ENCODE measurements around the gene ACP7. TPM values are rescaled to one million over a fixed set of nuclear protein-coding genes. Genes with fewer than 3 reads are reported as not detected.

Gene ACP7
- total and polyA plus RNA-seq, 10 of the 15 experiments (the other 5 are each of a cell fraction or from before 2014, with no cell fraction given): not detected

GRCh38 chr19:39053276-39054090, 30.7 kb upstream of the ACP7 start:
- Histone ChIP-seq H3K9ac (ENCODE audit: control insufficient read depth, insufficient read depth, low read length) (no peak overlapping the region), H3K79me2 (ENCODE audit: control insufficient read depth, insufficient read depth, low read length) (no peaks in the 10 kb centered on the region), H3K4me2 (ENCODE audit: control insufficient read depth, insufficient read depth) (no peak overlapping the region), H4K20me1 (ENCODE audit: control insufficient read depth, insufficient read depth) (no peaks in the 10 kb centered on the region), H3K4me1 (ENCODE audit: control insufficient read depth, insufficient read depth, low read length) (no peaks in the 10 kb centered on the region), H3K9me3 (replicated peaks; ENCODE audit: control insufficient read depth, insufficient read depth, low read length) (no peaks in the 10 kb centered on the region; the same call in 2 of the 3 replicates), H2AFZ (ENCODE audit: control insufficient read depth, low read depth, low read length) (no peak overlapping the region), H3K4me3 (no peak overlapping the region), H3K27me3 (replicated peaks in 1 of 2; ENCODE audit: control insufficient read depth in 2 of 2, insufficient read depth in 2 of 2, low read length in 1 of 2) (no peaks in the 10 kb centered on the region; a peak in 1 of 4 replicates), H3K27ac (ENCODE audit: control insufficient read depth, insufficient read depth) (no peak overlapping the region), H3K36me3 (ENCODE audit: control insufficient read depth in 2 of 2, insufficient read depth in 2 of 2, low read length in 1 of 2) (no peaks in the 10 kb centered on the region)
- ATAC-seq: no peak; the same call in 2 of the 3 replicates
- BruUV-seq (replicated peaks): no TSS peak
- ChIA-PET POLR2A (no interaction called here), RAD21 (ENCODE audit: unreplicated experiment) (no interaction called here), CTCF (interaction anchor here (0.6 kb wide), 1 partner anchor 65 kb away, joined by 5 read pairs; no protein-coding TSS in a partner anchor), SMC1A (ENCODE audit: uncharacterized antibody, unreplicated experiment) (interaction anchor here (0.6 to 0.7 kb wide), 2 partner anchors 39 to 88 kb away, joined by 3 read pairs; no protein-coding TSS in a partner anchor)
- no peak for DNase-seq (ENCODE audit: low read depth, low spot score)
- in situ Hi-C loops (cut with MboI): no loop called here
- intact Hi-C loops (cut with micrococcal nuclease; ENCODE audit: unreplicated experiment): no loop called here
- 21% methylated on average over 16 of the region's 18 CpGs for WGBS (ENCODE audit: insufficient coverage, insufficient replicate concordance, low lambda C conversion rate, missing lambda C conversion rate)
- FAIRE-seq: no peak
- TF ChIP-seq USF1 (IDR thresholded peaks at IDR 0.05; ENCODE audit: borderline replicate concordance, extremely low read length, insufficient read depth, low read depth, low read length): no peak
- TF ChIP-seq NR2C1 (IDR thresholded peaks at IDR 0.05): no peak
- TF ChIP-seq ZBTB40 (IDR thresholded peaks at IDR 0.05; ENCODE audit: borderline replicate concordance): no peak
- TF ChIP-seq ESRRA (IDR thresholded peaks at IDR 0.05; ENCODE audit: low read length): no peak
- no peak for TF ChIP-seq ETV6 (conservative IDR thresholded peaks at IDR 0.05 in 1 of 2, IDR thresholded peaks at IDR 0.05 in 1 of 2; ENCODE audit: borderline replicate concordance in 1 of 2, low read depth in 1 of 2)
- TF ChIP-seq JUND (IDR thresholded peaks at IDR 0.05; ENCODE audit: low read depth, low read length): no peak
- no peak for TF ChIP-seq CREB1 (IDR thresholded peaks at IDR 0.05; ENCODE audit: low read depth)
- TF ChIP-seq, protein P1, sequence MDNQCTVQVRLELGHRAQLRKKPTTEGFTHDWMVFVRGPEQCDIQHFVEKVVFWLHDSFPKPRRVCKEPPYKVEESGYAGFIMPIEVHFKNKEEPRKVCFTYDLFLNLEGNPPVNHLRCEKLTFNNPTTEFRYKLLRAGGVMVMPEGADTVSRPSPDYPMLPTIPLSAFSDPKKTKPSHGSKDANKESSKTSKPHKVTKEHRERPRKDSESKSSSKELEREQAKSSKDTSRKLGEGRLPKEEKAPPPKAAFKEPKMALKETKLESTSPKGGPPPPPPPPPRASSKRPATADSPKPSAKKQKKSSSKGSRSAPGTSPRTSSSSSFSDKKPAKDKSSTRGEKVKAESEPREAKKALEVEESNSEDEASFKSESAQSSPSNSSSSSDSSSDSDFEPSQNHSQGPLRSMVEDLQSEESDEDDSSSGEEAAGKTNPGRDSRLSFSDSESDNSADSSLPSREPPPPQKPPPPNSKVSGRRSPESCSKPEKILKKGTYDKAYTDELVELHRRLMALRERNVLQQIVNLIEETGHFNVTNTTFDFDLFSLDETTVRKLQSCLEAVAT (IDR thresholded peaks at IDR 0.05): no peak
- TF ChIP-seq NFXL1 (IDR thresholded peaks at IDR 0.05; ENCODE audit: borderline replicate concordance): no peak
- TF ChIP-seq RB1 (IDR thresholded peaks at IDR 0.05; ENCODE audit: borderline replicate concordance): no peak
- TF ChIP-seq SUPT20H (IDR thresholded peaks at IDR 0.05; ENCODE audit: borderline replicate concordance, control insufficient read depth, low read depth, low read length): no peak
- no peak for TF ChIP-seq RUNX3 (IDR thresholded peaks at IDR 0.05; ENCODE audit: low read length)
- no peak for TF ChIP-seq NKRF (conservative IDR thresholded peaks at IDR 0.05)
